ENCODE results near the gene PTCH2.

PTCH2 gene

GRCh38 chr1:44842862-44843655 is at the start of gene PTCH2:
Gene PTCH2 (minus strand): TSS chr1:44843253. CDS start chr1:44842932, 321 bp downstream.
- no peak for TF ChIP-seq JUND (IDR thresholded peaks at IDR 0.05; ENCODE audit: low read depth)
- peak; percentile 45 to 77 for DNase-seq (ENCODE audit: low read depth in 1 of 2, low spot score in 1 of 2)
- in situ Hi-C loops (cut with HindIII; ENCODE audit: low pct_unique_long_range_greater_than_20kb, low sequenced_read_pairs) = no loop called here

- no peak for DNase-seq (ENCODE audit: low read depth in 1 of 2, low spot score in 1 of 2)
- no peak for TF ChIP-seq JUND (IDR thresholded peaks at IDR 0.05; ENCODE audit: low read depth)
- in situ Hi-C loops (cut with HindIII; ENCODE audit: low pct_unique_long_range_greater_than_20kb, low sequenced_read_pairs) = no loop called here
These were observed 47.0 kb upstream of the PTCH2 start for GRCh38 chr1:44890007-44890406.

GRCh38 chr1:44885406-44885805 is 42.4 kb upstream of the PTCH2 start:
- in situ Hi-C loops (cut with HindIII; ENCODE audit: low pct_unique_long_range_greater_than_20kb, low sequenced_read_pairs) = no loop called here
- DNase-seq (ENCODE audit: low read depth in 1 of 2, low spot score in 1 of 2) = no peak
- no peak for TF ChIP-seq JUND (IDR thresholded peaks at IDR 0.05; ENCODE audit: low read depth)

- DNase-seq (ENCODE audit: low read depth in 1 of 2, low spot score in 1 of 2) = no peak
- TF ChIP-seq JUND (IDR thresholded peaks at IDR 0.05; ENCODE audit: low read depth) = no peak
- in situ Hi-C loops (cut with HindIII; ENCODE audit: low pct_unique_long_range_greater_than_20kb, low sequenced_read_pairs) = no loop called here
These were observed 41.7 kb upstream of the PTCH2 start for GRCh38 chr1:44884746-44885145.

GRCh38 chr1:44881011-44881632 is 38.1 kb upstream of the PTCH2 start:
- in situ Hi-C loops (cut with HindIII; ENCODE audit: low pct_unique_long_range_greater_than_20kb, low sequenced_read_pairs) = no loop called here
- no peak for TF ChIP-seq JUND (IDR thresholded peaks at IDR 0.05; ENCODE audit: low read depth)
- DNase-seq (ENCODE audit: low read depth in 1 of 2, low spot score in 1 of 2) = peak; percentile 9 to 13

- DNase-seq (ENCODE audit: low read depth in 1 of 2, low spot score in 1 of 2) = no peak
- TF ChIP-seq JUND (IDR thresholded peaks at IDR 0.05; ENCODE audit: low read depth) = no peak
- in situ Hi-C loops (cut with HindIII; ENCODE audit: low pct_unique_long_range_greater_than_20kb, low sequenced_read_pairs) = no loop called here
These were observed 31.1 kb upstream of the PTCH2 start for GRCh38 chr1:44874155-44874554.

- in situ Hi-C loops (cut with HindIII; ENCODE audit: low pct_unique_long_range_greater_than_20kb, low sequenced_read_pairs) = no loop called here
- no peak for TF ChIP-seq JUND (IDR thresholded peaks at IDR 0.05; ENCODE audit: low read depth)
- no peak for DNase-seq (ENCODE audit: low read depth in 1 of 2, low spot score in 1 of 2)
These were observed 27.0 kb upstream of the PTCH2 start for GRCh38 chr1:44870096-44870495.

GRCh38 chr1:44867801-44868200 is 24.7 kb upstream of the PTCH2 start:
- TF ChIP-seq JUND (IDR thresholded peaks at IDR 0.05; ENCODE audit: low read depth) = no peak
- in situ Hi-C loops (cut with HindIII; ENCODE audit: low pct_unique_long_range_greater_than_20kb, low sequenced_read_pairs) = no loop called here
- no peak for DNase-seq (ENCODE audit: low read depth in 1 of 2, low spot score in 1 of 2)

- in situ Hi-C loops (cut with HindIII; ENCODE audit: low pct_unique_long_range_greater_than_20kb, low sequenced_read_pairs) = no loop called here
- TF ChIP-seq JUND (IDR thresholded peaks at IDR 0.05; ENCODE audit: low read depth) = no peak
- DNase-seq (ENCODE audit: low read depth in 1 of 2, low spot score in 1 of 2) = no peak
These were observed 19.9 kb upstream of the PTCH2 start for GRCh38 chr1:44862829-44863401.

GRCh38 chr1:44860891-44861425 is 17.9 kb upstream of the PTCH2 start:
- in situ Hi-C loops (cut with HindIII; ENCODE audit: low pct_unique_long_range_greater_than_20kb, low sequenced_read_pairs) = no loop called here
- TF ChIP-seq JUND (IDR thresholded peaks at IDR 0.05; ENCODE audit: low read depth) = no peak
- no peak for DNase-seq (ENCODE audit: low read depth in 1 of 2, low spot score in 1 of 2)

GRCh38 chr1:44860331-44860730 is 17.3 kb upstream of the PTCH2 start:
- no peak for TF ChIP-seq JUND (IDR thresholded peaks at IDR 0.05; ENCODE audit: low read depth)
- DNase-seq (ENCODE audit: low read depth in 1 of 2, low spot score in 1 of 2) = no peak
- in situ Hi-C loops (cut with HindIII; ENCODE audit: low pct_unique_long_range_greater_than_20kb, low sequenced_read_pairs) = no loop called here

- no peak for TF ChIP-seq JUND (IDR thresholded peaks at IDR 0.05; ENCODE audit: low read depth)
- in situ Hi-C loops (cut with HindIII; ENCODE audit: low pct_unique_long_range_greater_than_20kb, low sequenced_read_pairs) = no loop called here
- DNase-seq (ENCODE audit: low read depth in 1 of 2, low spot score in 1 of 2) = no peak
These were observed 14.4 kb upstream of the PTCH2 start for GRCh38 chr1:44857446-44857845.

GRCh38 chr1:44855742-44856141 is 12.7 kb upstream of the PTCH2 start:
- DNase-seq (ENCODE audit: low read depth in 1 of 2, low spot score in 1 of 2) = no peak
- no peak for TF ChIP-seq JUND (IDR thresholded peaks at IDR 0.05; ENCODE audit: low read depth)
- in situ Hi-C loops (cut with HindIII; ENCODE audit: low pct_unique_long_range_greater_than_20kb, low sequenced_read_pairs) = no loop called here
